K562 (cell line): ENCODE data around the gene IFT25. TPM values are rescaled to one million over a fixed set of nuclear protein-coding genes. Genes with fewer than 3 reads are reported as not detected.
A peak's percentile ranks its signal among the peaks of the same experiment; 100 is the strongest.

ENCODE experiments used
- BDP1 ChIP-seq: IDR thresholded peaks from 3 replicates; pipeline ENCODE4 v1.6.1; 2011; ENCODE audit not compliant: insufficient read length, insufficient read depth
- EGR1 ChIP-seq: fragments of 450-650 bp; conservative IDR thresholded peaks from 2 replicates; pipeline ENCODE4 v1.6.1; 2017; ENCODE audit warnings: mild to moderate bottlenecking
- FOXP1 ChIP-seq: sonication (generic); formaldehyde crosslinking; IDR thresholded peaks from 2 replicates; pipeline ENCODE4 v1.8.0; 2022; ENCODE audit warnings: mild to moderate bottlenecking, missing genetic modification reagents
- GTF2E2 ChIP-seq: fragments of 200-800 bp; sonication (Bioruptor generic); IDR thresholded peaks from 2 replicates; pipeline ENCODE4 v1.6.1; 2016; ENCODE audit warnings: missing genetic modification characterization, missing compliant biosample characterization
- HDAC1 ChIP-seq, 2 experiments: fragments of 450-650 bp; IDR thresholded peaks; 2 replicates each; pipeline ENCODE4 v1.6.1; 2016 to 2017; ENCODE audit warnings: inconsistent platforms in 1 of 2, mild to moderate bottlenecking in 1 of 2, moderate library complexity in 1 of 2
- HMG20B ChIP-seq: fragments of 250-450 bp; sonication (Bioruptor Pico); IDR thresholded peaks from 2 replicates; pipeline ENCODE4 v1.5.0; 2021; ENCODE audit warnings: mild to moderate bottlenecking
- KDM1A ChIP-seq, 2 experiments: fragments of 450-650 bp; IDR thresholded peaks; 2 replicates each; pipeline ENCODE4 v1.6.1; 2016; ENCODE audit warnings: mild to moderate bottlenecking in 2 of 2
- MTA1 ChIP-seq: fragments of 450-650 bp; IDR thresholded peaks from 2 replicates; pipeline ENCODE4 v1.6.1; 2017; ENCODE audit warnings: borderline replicate concordance
- NFATC3 ChIP-seq: fragments of 450-650 bp; IDR thresholded peaks from 2 replicates; pipeline ENCODE4 v1.6.1; 2017; ENCODE audit warnings: mild to moderate bottlenecking
- PURB ChIP-seq: sonication (generic); formaldehyde crosslinking; IDR thresholded peaks from 2 replicates; pipeline ENCODE4 v1.9.0; 2021; ENCODE audit warnings: low read depth, mild to moderate bottlenecking, missing genetic modification reagents
- SOX6 ChIP-seq: fragments of 450-650 bp; IDR thresholded peaks from 2 replicates; pipeline ENCODE4 v1.6.1; 2014; ENCODE audit warnings: mild to moderate bottlenecking
- TOE1 ChIP-seq, 2 experiments: fragments of 450-650 bp in 1 of 2; sonication (generic) in 1 of 2; formaldehyde crosslinking in 1 of 2; IDR thresholded peaks; 2 replicates each; pipeline versions ENCODE4 v1.7.1 to v1.8.0; 2016 to 2022; ENCODE audit warnings: borderline replicate concordance in 2 of 2, mild to moderate bottlenecking in 2 of 2, antibody characterized with exemption in 1 of 2, inconsistent platforms in 1 of 2, low read depth in 1 of 2, missing genetic modification reagents in 1 of 2, moderate library complexity in 1 of 2
- TRIM28 ChIP-seq: fragments of 450-650 bp; IDR thresholded peaks from 2 replicates; pipeline ENCODE4 v1.6.1; 2017
- ZBTB1 ChIP-seq: sonication (generic); formaldehyde crosslinking; IDR thresholded peaks from 2 replicates; pipeline ENCODE4 v1.8.1; 2023; ENCODE audit warnings: missing genetic modification reagents, low read depth, mild to moderate bottlenecking, borderline replicate concordance
- ZBTB17 ChIP-seq: fragments of 450-650 bp; formaldehyde crosslinking; IDR thresholded peaks from 2 replicates; pipeline ENCODE4 v1.4.0; 2020; ENCODE audit warnings: mild to moderate bottlenecking
- ZNF165 ChIP-seq: fragments of 250-450 bp; sonication (Bioruptor Pico); IDR thresholded peaks from 2 replicates; pipeline ENCODE4 v1.4.0; 2020; ENCODE audit warnings: borderline replicate concordance
- ZNF217 ChIP-seq: sonication (generic); formaldehyde crosslinking; IDR thresholded peaks from 2 replicates; pipeline ENCODE4 v1.8.0; 2022; ENCODE audit warnings: mild to moderate bottlenecking, missing genetic modification reagents
- ZNF24 ChIP-seq: fragments of 450-650 bp; IDR thresholded peaks from 2 replicates; pipeline ENCODE4 v1.6.1; 2016
- ZNF589 ChIP-seq: fragments of 200-800 bp; sonication (Bioruptor generic); IDR thresholded peaks from 2 replicates; pipeline ENCODE4 v1.6.1; 2016; ENCODE audit warnings: low read depth, missing genetic modification characterization, missing compliant biosample characterization
- ZNF778 ChIP-seq: fragments of 450-650 bp; formaldehyde crosslinking; IDR thresholded peaks from 2 replicates; pipeline ENCODE4 v1.4.0; 2020; ENCODE audit warnings: mild to moderate bottlenecking, moderate library complexity
- polyA plus RNA-seq, 8 experiments: library from polyadenylated mRNA; depleted of rRNA in 4 of 8; stranded (reverse) in 5 of 8; unstranded in 3 of 8; fragments of >200 nt; fragmentation: Nextera tagmentation in 2 of 8; fragmentation: Illumina TruSeq in 1 of 8; extraction: Ambion mirVana in 2 of 8; extraction: Trizol in 1 of 8; gene quantifications; 2 replicates each; pipeline versions ENCODE4 v1.2.1 to v1.2.3, GENCODE V29; 2011 to 2014; ENCODE audit warnings: inconsistent platforms in 1 of 8, missing spikeins in 1 of 8
- total RNA-seq, 7 experiments: library from RNA; depleted of rRNA in 6 of 7; stranded (reverse); fragments of >200 nt in 6 of 7; fragmentation: Illumina TruSeq in 2 of 7; extraction: Trizol in 2 of 7; gene quantifications; 2 replicates each; pipeline versions ENCODE4 v1.2.1 to v1.2.3, GENCODE V29; 2011 to 2021; ENCODE audit warnings: low replicate concordance in 1 of 7
- TF ChIP-seq, protein P1 (sequence below): sonication (generic); formaldehyde crosslinking; IDR thresholded peaks from 2 replicates; pipeline ENCODE4 v1.8.0; 2023; ENCODE audit warnings: missing genetic modification reagents, mild to moderate bottlenecking, borderline replicate concordance
- TF ChIP-seq, protein P2 (sequence below): IDR thresholded peaks from 2 replicates; pipeline ENCODE4 v1.6.1; 2011; ENCODE audit warnings: borderline replicate concordance, low read depth, mild to moderate bottlenecking, moderate library complexity, low read length; ENCODE audit not compliant: insufficient read depth, poor library complexity, severe bottlenecking

The IFT25 gene
- total and polyA plus RNA-seq, 9 of the 15 experiments (the other 6 are each of a cell fraction or from before 2014, with no cell fraction given): 93.6 to 209 (median 167) TPM

DNA sequence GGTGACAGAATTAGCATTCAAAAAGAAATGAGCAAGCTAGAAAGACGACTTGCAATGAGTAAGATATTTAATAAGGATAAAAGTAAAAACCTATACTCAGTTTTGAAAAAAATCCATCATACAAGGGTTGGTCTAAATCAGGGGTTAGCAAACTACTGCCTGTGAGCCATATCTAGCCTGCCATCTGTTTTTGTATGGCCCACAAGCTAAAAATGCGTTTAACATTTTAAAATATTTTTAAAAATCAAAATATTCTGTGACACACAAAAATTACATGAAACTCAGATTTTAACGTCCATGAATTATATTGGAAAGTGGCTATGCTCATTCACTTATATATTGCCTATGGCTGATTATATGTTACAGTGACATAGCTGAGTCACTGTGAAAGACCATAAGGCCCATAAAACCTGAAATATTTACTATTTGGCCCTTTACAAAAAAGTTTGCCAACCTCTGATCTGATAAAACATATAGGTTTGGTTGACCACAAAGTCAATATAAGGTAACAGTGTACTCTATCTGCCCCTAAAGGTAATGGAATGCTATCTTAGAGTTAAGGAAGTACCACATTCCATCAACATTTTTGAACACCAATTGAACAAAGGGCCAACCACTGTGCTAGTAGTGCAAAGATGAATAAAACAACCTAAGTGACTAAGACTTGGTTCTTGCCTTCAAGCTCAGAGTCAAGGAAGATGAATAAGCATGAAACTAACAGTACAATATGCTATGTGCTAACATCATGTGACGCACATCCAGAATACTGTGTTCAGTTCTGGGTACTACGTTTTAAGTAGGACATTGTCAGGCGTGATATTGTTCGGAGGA lies 3.2 kb downstream of the IFT25 start (continued):
- TF ChIP-seq, protein P1, sequence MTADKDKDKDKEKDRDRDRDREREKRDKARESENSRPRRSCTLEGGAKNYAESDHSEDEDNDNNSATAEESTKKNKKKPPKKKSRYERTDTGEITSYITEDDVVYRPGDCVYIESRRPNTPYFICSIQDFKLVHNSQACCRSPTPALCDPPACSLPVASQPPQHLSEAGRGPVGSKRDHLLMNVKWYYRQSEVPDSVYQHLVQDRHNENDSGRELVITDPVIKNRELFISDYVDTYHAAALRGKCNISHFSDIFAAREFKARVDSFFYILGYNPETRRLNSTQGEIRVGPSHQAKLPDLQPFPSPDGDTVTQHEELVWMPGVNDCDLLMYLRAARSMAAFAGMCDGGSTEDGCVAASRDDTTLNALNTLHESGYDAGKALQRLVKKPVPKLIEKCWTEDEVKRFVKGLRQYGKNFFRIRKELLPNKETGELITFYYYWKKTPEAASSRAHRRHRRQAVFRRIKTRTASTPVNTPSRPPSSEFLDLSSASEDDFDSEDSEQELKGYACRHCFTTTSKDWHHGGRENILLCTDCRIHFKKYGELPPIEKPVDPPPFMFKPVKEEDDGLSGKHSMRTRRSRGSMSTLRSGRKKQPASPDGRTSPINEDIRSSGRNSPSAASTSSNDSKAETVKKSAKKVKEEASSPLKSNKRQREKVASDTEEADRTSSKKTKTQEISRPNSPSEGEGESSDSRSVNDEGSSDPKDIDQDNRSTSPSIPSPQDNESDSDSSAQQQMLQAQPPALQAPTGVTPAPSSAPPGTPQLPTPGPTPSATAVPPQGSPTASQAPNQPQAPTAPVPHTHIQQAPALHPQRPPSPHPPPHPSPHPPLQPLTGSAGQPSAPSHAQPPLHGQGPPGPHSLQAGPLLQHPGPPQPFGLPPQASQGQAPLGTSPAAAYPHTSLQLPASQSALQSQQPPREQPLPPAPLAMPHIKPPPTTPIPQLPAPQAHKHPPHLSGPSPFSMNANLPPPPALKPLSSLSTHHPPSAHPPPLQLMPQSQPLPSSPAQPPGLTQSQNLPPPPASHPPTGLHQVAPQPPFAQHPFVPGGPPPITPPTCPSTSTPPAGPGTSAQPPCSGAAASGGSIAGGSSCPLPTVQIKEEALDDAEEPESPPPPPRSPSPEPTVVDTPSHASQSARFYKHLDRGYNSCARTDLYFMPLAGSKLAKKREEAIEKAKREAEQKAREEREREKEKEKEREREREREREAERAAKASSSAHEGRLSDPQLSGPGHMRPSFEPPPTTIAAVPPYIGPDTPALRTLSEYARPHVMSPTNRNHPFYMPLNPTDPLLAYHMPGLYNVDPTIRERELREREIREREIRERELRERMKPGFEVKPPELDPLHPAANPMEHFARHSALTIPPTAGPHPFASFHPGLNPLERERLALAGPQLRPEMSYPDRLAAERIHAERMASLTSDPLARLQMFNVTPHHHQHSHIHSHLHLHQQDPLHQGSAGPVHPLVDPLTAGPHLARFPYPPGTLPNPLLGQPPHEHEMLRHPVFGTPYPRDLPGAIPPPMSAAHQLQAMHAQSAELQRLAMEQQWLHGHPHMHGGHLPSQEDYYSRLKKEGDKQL (CRISPR knock-in tag): no peak
- no peak for TF ChIP-seq ZNF778
- no peak for TF ChIP-seq TRIM28
- no peak for TF ChIP-seq HMG20B
- TF ChIP-seq HDAC1 (IDR thresholded peaks at IDR 0.05): peak in 1 of 2 experiments; percentile 61; a peak in 2 of 4 replicates
- TF ChIP-seq NFATC3: no peak
- TF ChIP-seq ZNF589 (CRISPR knock-in tag): no peak
- no peak for TF ChIP-seq ZNF24
- no peak for TF ChIP-seq ZNF165 (CRISPR knock-in tag)
- TF ChIP-seq PURB: no peak
- peak; percentile 48 for TF ChIP-seq SOX6
- TF ChIP-seq TOE1 (IDR thresholded peaks at IDR 0.05; ENCODE audit: borderline replicate concordance): peak; percentile 81
- no peak for TF ChIP-seq TOE1 (CRISPR knock-in tag; IDR thresholded peaks at IDR 0.05; ENCODE audit: borderline replicate concordance, low read depth)
- no peak for TF ChIP-seq ZBTB17 (CRISPR knock-in tag)
- no peak for TF ChIP-seq GTF2E2 (tag)
- TF ChIP-seq KDM1A (IDR thresholded peaks at IDR 0.05): 0 out of 4 replicates have a peak, but pooled peaks of 1 of the 2 experiments have one; percentile 6
- TF ChIP-seq MTA1: no peak; the same call in 1 of the 2 replicates
- no peak for TF ChIP-seq ZBTB1 (CRISPR knock-in tag)
- TF ChIP-seq EGR1: no peak
- TF ChIP-seq FOXP1 (CRISPR knock-in tag): no peak
- TF ChIP-seq, protein P2, sequence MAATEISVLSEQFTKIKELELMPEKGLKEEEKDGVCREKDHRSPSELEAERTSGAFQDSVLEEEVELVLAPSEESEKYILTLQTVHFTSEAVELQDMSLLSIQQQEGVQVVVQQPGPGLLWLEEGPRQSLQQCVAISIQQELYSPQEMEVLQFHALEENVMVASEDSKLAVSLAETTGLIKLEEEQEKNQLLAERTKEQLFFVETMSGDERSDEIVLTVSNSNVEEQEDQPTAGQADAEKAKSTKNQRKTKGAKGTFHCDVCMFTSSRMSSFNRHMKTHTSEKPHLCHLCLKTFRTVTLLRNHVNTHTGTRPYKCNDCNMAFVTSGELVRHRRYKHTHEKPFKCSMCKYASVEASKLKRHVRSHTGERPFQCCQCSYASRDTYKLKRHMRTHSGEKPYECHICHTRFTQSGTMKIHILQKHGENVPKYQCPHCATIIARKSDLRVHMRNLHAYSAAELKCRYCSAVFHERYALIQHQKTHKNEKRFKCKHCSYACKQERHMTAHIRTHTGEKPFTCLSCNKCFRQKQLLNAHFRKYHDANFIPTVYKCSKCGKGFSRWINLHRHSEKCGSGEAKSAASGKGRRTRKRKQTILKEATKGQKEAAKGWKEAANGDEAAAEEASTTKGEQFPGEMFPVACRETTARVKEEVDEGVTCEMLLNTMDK: no peak
- no peak for TF ChIP-seq ZNF217
- TF ChIP-seq BDP1: no peak
